Small intestine (tissue), 7 donors: Measurements from ENCODE around the gene INSC. TPM values are rescaled to one million over a fixed set of nuclear protein-coding genes. Genes with fewer than 3 reads are reported as not detected.

ENCODE experiments used
- DNase-seq, 2 donors: peaks; one replicate each; pipeline versions ENCODE4 v3.0.0 to v3.0.0-alpha.2; 2013
- FAIRE-seq: peaks from 2 replicates; lab custom pipeline; 2012; peaks lifted over from hg19 to GRCh38; lab: Jason Lieb, UNC
- H3K27ac ChIP-seq, 3 donors: one replicate each; pipeline ENCODE4 v1.5.1; 2013; ENCODE audit warnings: low read length in 2 of 3, mild to moderate bottlenecking in 2 of 3, control low read depth in 1 of 3, inconsistent platforms in 1 of 3, low read depth in 1 of 3, moderate library complexity in 1 of 3
- H3K27me3 ChIP-seq, 3 donors: one replicate each; pipeline ENCODE4 v1.6.1; 2013; ENCODE audit warnings: low read length in 3 of 3, inconsistent platforms in 1 of 3; ENCODE audit not compliant: control insufficient read depth in 3 of 3, insufficient read depth in 3 of 3
- H3K36me3 ChIP-seq, 3 donors: one replicate each; pipeline ENCODE4 v1.6.1; 2013; ENCODE audit warnings: low read length in 3 of 3, inconsistent platforms in 1 of 3, low read depth in 1 of 3, mild to moderate bottlenecking in 1 of 3, moderate library complexity in 1 of 3; ENCODE audit not compliant: control insufficient read depth in 3 of 3, insufficient read depth in 2 of 3
- H3K4me1 ChIP-seq, 3 donors: one replicate each; pipeline ENCODE4 v1.6.1; 2013; ENCODE audit warnings: low read length in 2 of 3, inconsistent platforms in 1 of 3, low read depth in 1 of 3, mild to moderate bottlenecking in 1 of 3, moderate library complexity in 1 of 3; ENCODE audit not compliant: control insufficient read depth in 3 of 3, insufficient read depth in 2 of 3
- H3K4me3 ChIP-seq, 3 donors: one replicate each; pipeline ENCODE4 v1.5.1; 2013; ENCODE audit warnings: low read length in 3 of 3, control low read depth in 1 of 3, inconsistent platforms in 1 of 3, low read depth in 1 of 3, mild to moderate bottlenecking in 1 of 3, moderate library complexity in 1 of 3
- H3K9me3 ChIP-seq, 2 donors: one replicate each; pipeline ENCODE4 v1.6.1; 2013; ENCODE audit warnings: low read depth in 1 of 2, low read length in 1 of 2; ENCODE audit not compliant: control insufficient read depth in 2 of 2, insufficient read depth in 1 of 2
- WGBS, 3 donors: extraction: QIAGEN DNeasy Blood & Tissue Kit; methylation state at CpG; one replicate each; pipeline ENCODE4 v1.1.7; 2013; 5-methylcytosine and 5-hydroxymethylcytosine counted together
- polyA plus RNA-seq, 4 donors: library from polyadenylated mRNA; stranded (reverse) in 3 of 4; unstranded in 1 of 4; fragments of 200-250 nt in 3 of 4; fragments of 120-200 nt in 1 of 4; gene quantifications; one replicate each; pipeline versions ENCODE4 v1.2.1 to v1.2.3, GENCODE V29; 2013
- donor health status: healthy with polysubstance abuse.
- donor health status: control.
- donor health status: control.
- donor health status: Bipolar disorder and iron deficiency.
- donor health status: healthy.

INSC gene
- polyA plus RNA-seq, 4 donors = 1.4 to 3.8 (median 1.9) TPM; not detected in 1

- H3K9me3 ChIP-seq = no peaks in the 10 kb centered on the region
- no peaks in the 10 kb centered on the region for H3K27me3 ChIP-seq
- no peak overlapping the region for H3K4me3 ChIP-seq
- no peaks in the 10 kb centered on the region for H3K4me1 ChIP-seq
- WGBS, 3 donors = 58 to 81% (median 75%) methylated on average over 5 of the region's 5 CpGs
- H3K36me3 ChIP-seq = peaks cover 0 to 2% (median 0%) of the 10 kb centered on the region in 3 donors
- DNase-seq = no peak
- no peak overlapping the region for H3K27ac ChIP-seq
- FAIRE-seq = no peak
These were observed 24.5 kb downstream of the INSC start for GRCh38 chr11:15139096-15139770.

- 83 to 91% (median 87%) methylated on average over 4 of the region's 4 CpGs for WGBS, 3 donors
- no peaks in the 10 kb centered on the region for H3K27me3 ChIP-seq
- no peaks in the 10 kb centered on the region for H3K9me3 ChIP-seq
- no peak for DNase-seq
- peaks cover 0 to under 1% (median 0%) of the 10 kb centered on the region in 3 donors for H3K4me1 ChIP-seq
- peaks cover 0 to 2% (median 0%) of the 10 kb centered on the region in 3 donors for H3K36me3 ChIP-seq
- H3K4me3 ChIP-seq = no peak overlapping the region
- FAIRE-seq = no peak
- H3K27ac ChIP-seq = no peak overlapping the region
These were observed 25.4 kb downstream of the INSC start for GRCh38 chr11:15139958-15140659.

DNA sequence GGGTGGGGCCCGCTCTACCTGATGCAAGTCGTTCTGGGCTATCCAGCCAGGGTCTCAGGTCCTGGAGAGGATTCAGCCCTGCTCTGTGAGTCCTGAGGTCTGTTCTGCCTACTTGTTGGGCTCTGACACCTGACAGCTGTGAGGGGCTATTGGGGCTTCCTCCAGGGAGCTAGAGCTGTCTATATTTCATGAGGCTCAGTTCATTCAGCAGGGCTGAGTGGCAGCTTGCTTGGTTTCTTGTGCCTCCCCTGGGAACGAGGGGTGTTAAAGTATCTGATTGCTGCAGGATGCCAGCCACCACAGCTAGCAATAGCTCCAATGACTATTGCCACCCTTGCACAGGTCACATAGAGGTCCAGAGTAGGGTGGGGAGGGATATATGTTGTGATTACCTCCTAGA is 26.7 kb downstream of the INSC start:
- Histone ChIP-seq H3K4me3 (no peak overlapping the region), H3K36me3 (peaks cover 0 to 2% (median 0%) of the 10 kb centered on the region in 3 donors), H3K27me3 (no peaks in the 10 kb centered on the region), H3K9me3 (no peaks in the 10 kb centered on the region), H3K4me1 (peaks cover 0 to 5% (median 0%) of the 10 kb centered on the region in 3 donors), H3K27ac (no peak overlapping the region)
- WGBS, 3 donors = 68 to 86% (median 74%) methylated on average over 3 of the region's 3 CpGs
- DNase-seq = no peak
- no peak for FAIRE-seq

GRCh38 chr11:15142838-15143237 is 28.1 kb downstream of the INSC start:
- Histone ChIP-seq H3K4me3 (no peak overlapping the region), H3K27me3 (no peaks in the 10 kb centered on the region), H3K9me3 (no peaks in the 10 kb centered on the region), H3K4me1 (peaks cover 0 to 5% (median 0%) of the 10 kb centered on the region in 3 donors), H3K27ac (no peak overlapping the region), H3K36me3 (peaks cover 0 to 2% (median 0%) of the 10 kb centered on the region in 3 donors)
- FAIRE-seq = no peak
- 76 to 85% (median 79%) methylated on average over 7 of the region's 7 CpGs for WGBS, 3 donors
- DNase-seq = no peak

- FAIRE-seq = no peak
- no peak overlapping the region for H3K4me3 ChIP-seq
These were observed 29.1 kb downstream of the INSC start for GRCh38 chr11:15143855-15144254.

DNA sequence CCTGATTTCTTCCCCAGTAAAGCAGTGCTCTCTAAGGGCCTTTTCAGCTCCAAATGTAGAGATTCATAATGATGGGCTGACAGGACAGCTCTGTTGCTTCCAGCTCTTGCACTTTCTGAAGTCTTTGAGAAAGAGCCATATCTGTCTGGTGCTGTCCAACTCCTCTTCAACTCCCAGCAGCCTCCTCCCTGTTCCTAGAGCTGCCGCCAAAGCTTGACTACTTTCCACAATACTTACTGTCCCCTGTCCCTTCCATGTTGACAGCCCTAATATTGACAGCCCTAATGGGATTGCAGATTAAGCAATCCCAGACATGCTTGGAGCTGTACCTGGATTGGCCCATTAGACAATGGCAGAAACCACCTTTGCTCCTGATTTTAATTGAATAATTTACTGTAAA is 29.6 kb downstream of the INSC start:
- Histone ChIP-seq H3K27ac (no peak overlapping the region), H3K36me3 (peaks cover 0 to 2% (median 0%) of the 10 kb centered on the region in 3 donors), H3K4me1 (peaks cover 0 to 5% (median 0%) of the 10 kb centered on the region in 3 donors), H3K4me3 (no peak overlapping the region), H3K9me3 (no peaks in the 10 kb centered on the region), H3K27me3 (no peaks in the 10 kb centered on the region)
- 67 to 95% (median 90%) methylated on average over 1 of the region's 1 CpG for WGBS, 3 donors
- DNase-seq (no peak), FAIRE-seq (no peak)

More at GRCh38 chr11:15143855-15144254, 29.1 kb downstream of the INSC start:
- H3K27ac ChIP-seq = no peak overlapping the region
- no peaks in the 10 kb centered on the region for H3K27me3 ChIP-seq
- H3K4me1 ChIP-seq = peaks cover 0 to 5% (median 0%) of the 10 kb centered on the region in 3 donors
- H3K36me3 ChIP-seq = peaks cover 0 to 2% (median 0%) of the 10 kb centered on the region in 3 donors
- no peaks in the 10 kb centered on the region for H3K9me3 ChIP-seq
- no peak for DNase-seq

- H3K27ac ChIP-seq = no peak overlapping the region
- WGBS, 3 donors = 42 to 54% (median 48%) methylated on average over 2 of the region's 2 CpGs
These were observed 30.4 kb downstream of the INSC start for GRCh38 chr11:15145151-15145550.

GRCh38 chr11:15145615-15146014 is 30.9 kb downstream of the INSC start:
- DNase-seq (peak; percentile 25 to 38), FAIRE-seq (no peak)
- Histone ChIP-seq H3K9me3 (no peaks in the 10 kb centered on the region), H3K36me3 (peaks cover 0 to 2% (median 0%) of the 10 kb centered on the region in 3 donors), H3K27me3 (no peaks in the 10 kb centered on the region), H3K27ac (no peak overlapping the region), H3K4me1 (peaks cover 0 to 5% (median 0%) of the 10 kb centered on the region in 3 donors), H3K4me3 (no peak overlapping the region)
- 22 to 47% (median 39%) methylated on average over 1 of the region's 1 CpG for WGBS, 3 donors

More at GRCh38 chr11:15145151-15145550, 30.4 kb downstream of the INSC start:
- Histone ChIP-seq H3K36me3 (peaks cover 0 to 2% (median 0%) of the 10 kb centered on the region in 3 donors), H3K4me1 (peaks cover 0 to 5% (median 0%) of the 10 kb centered on the region in 3 donors), H3K9me3 (no peaks in the 10 kb centered on the region), H3K4me3 (no peak overlapping the region), H3K27me3 (no peaks in the 10 kb centered on the region)
- DNase-seq (peak in 1 of 2 donors; percentile 20), FAIRE-seq (no peak)
